GM21367 (cell line): ENCODE data around the gene TBC1D2B.

Experiments
- ATAC-seq: cut with Tn5 transposase; IDR thresholded peaks from one replicate; pipeline ENCODE4 v1.9.1; 2021; ENCODE audit not compliant: unreplicated experiment

The TBC1D2B gene

GRCh38 chr15:78057803-78058202 is 19.7 kb downstream of the TBC1D2B start:
- ATAC-seq = no peak

DNA sequence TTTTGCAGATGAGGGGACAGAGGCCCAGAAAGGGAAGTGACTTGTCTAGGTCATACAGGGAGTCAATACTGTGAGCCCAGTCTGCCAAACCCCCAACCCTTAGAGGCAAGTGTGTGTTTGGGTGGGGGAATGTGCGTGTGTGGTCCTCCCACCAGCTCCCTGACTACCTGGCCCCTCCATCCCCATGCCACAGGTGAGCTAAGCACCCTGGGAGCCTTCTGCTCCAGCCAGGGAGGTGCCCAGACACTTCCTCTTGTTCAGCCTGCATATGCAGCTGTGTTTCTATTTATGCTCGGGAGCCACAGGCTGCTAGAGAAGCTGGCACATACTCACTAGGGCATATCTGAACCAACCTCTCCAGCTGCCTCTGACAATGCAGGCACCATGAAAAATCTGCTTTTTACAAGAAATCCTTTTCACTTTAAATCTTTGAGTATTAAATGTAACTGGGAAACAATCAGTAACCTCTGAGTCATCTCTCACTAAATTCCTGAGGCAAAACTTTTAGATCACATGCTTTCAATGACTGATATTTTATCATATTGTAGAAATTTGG is 20.7 kb downstream of the TBC1D2B start:
- no peak for ATAC-seq

DNA sequence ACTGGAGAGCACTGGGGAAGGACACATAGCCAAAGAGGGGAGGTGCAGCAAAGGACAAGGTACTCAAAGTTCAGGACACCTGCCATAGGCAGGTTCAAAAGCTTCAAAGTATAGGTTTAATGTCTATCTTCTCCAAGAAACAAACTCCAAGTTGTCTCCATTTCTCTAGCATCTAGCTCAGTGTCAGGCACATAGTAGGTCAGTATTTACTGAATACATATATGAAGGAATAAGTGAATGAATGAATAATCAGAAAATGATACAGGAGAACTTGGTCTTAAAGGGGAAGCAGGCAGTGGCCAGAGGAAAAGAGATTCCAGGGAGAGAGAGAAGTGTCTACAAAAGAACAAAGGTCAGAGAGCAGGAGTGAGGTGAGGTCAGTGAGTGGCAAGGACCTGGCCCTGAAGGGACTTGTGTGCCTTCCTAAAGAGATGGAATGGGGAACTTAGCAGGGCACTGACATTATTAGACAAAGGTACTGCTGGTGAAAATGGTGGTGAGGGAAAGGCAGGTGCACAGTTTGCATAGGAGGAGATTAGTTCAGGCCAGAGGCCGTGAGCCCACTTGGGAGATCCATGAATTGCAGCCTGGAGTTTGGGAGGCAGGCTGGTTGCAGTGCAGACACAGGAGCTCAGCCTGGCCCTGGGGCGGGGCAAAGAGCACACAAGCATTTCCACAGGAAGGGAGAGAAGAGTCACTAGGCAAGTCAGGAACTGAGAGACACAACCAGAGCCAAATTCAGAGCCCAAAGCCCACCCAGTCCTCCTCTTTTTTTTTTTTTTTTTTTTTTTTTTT is 21.4 kb downstream of the TBC1D2B start:
- ATAC-seq = no peak

DNA sequence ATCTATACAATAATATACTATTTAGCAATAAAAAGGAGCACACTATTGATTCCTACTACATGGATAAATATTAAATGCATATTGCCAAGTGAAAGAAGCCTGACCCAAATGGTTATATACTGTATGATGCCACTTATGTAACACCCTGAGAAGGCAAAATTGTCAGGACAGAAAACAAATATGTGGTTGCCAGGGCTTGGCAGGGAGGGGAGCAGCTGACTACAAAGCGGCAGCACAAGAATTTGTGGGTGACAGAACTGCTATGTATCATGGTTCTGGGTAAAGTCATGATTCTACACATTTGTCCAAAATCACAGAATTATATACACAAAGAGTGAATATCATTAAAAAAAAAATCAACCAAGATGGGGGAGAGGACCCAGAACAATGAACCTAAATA is 22.5 kb downstream of the TBC1D2B start:
- no peak for ATAC-seq

DNA sequence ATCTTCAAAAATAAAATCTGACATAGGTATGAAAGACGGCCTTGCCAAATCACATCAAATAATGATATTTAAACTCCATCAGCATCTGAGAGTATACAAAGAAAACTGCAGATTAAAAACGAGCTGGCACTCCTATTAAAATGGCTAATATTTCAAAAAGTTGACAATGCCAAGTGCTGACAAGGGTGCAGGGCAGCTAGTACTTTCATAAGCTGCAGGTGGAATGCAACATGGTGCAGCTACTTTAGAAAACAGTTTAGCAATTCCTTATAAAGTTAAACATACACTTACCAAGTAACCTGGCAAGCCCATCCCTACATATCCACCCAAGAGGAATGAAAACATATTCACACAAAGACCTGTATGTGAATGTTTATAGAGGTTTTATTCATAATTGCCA is 23.0 kb downstream of the TBC1D2B start:
- no peak for ATAC-seq

DNA sequence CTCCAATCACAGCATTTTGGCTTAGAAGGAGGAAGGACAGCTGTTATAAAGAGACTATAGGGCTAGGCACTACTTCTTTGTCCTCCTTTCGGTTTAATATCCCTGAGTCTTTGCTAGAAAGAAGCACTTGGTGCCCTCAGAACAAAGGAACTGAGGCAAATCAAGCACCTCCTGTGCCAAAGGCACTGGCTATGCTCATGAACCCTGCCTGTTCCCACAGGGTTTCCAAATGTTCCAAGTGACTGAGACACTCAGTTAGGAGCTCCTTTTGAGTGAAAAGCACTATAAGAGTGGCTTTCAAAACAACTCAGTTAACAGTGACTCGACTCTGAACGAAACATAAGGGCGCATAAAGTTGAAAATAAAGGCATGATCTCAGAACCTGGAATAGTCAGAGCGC is 25.0 kb downstream of the TBC1D2B start:
- ATAC-seq = no peak

DNA sequence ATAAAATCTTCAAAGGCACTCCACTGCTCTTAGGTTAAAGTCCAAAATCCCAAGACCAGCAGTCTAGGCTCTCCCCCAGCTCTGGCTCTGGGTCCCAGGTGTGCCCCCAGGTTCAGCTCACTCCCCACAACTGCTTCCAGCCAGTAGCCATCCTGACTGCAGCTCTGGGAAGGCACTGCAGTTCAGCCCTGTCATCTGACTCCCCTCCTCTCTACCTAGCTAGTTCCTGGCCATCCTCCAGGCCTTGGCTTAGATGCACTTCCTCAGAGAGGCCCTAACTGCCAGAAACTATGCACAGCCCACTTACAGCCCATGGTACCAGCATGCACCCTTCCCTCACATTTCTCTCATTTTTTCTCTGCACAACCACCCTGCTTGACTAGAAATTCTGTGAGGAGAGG is 25.5 kb downstream of the TBC1D2B start:
- ATAC-seq = no peak

- no peak for ATAC-seq
Observed at GRCh38 chr15:78051596-78051995, 25.9 kb downstream of the TBC1D2B start.

- no peak for ATAC-seq
Observed at GRCh38 chr15:78050826-78051225, 26.7 kb downstream of the TBC1D2B start.

- ATAC-seq = no peak
Observed at GRCh38 chr15:78050441-78050809, 27.1 kb downstream of the TBC1D2B start.

DNA sequence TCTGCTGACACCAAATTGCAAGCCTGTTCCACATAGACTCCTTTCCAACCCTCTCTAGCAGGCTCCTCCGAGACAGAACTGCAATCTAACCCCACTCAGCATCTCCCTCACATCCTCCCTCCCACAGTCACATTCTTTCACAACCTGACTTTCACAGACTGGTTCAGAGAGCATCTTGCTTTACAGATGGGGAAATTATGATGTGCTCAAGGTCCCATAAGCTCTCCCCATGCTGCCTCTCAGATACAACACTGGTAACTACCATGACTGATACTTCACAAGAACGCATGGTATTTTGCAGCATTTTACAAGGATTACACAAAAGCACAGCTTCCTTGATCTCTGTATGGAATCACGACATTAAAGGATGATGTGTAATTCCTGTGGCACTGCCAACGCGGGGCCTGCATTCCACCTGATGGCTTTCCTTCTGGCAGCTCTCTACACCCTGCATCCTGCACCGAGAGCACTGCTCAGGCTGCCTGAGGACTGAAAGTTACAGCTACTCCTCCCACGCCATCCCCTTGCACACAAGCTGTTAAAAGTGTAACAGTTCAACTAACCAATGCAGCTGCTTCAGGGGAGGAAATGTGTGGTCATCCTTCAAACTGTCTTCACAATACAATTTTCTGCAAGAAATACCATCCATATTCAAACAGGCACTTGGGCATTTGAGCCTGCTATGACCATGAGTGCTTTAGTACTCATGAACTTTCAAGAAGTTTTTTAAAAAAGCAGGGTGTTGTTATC is 27.6 kb downstream of the TBC1D2B start:
- ATAC-seq = peak; percentile 64

- ATAC-seq = no peak
Observed at GRCh38 chr15:78048628-78048920, 28.9 kb downstream of the TBC1D2B start.

DNA sequence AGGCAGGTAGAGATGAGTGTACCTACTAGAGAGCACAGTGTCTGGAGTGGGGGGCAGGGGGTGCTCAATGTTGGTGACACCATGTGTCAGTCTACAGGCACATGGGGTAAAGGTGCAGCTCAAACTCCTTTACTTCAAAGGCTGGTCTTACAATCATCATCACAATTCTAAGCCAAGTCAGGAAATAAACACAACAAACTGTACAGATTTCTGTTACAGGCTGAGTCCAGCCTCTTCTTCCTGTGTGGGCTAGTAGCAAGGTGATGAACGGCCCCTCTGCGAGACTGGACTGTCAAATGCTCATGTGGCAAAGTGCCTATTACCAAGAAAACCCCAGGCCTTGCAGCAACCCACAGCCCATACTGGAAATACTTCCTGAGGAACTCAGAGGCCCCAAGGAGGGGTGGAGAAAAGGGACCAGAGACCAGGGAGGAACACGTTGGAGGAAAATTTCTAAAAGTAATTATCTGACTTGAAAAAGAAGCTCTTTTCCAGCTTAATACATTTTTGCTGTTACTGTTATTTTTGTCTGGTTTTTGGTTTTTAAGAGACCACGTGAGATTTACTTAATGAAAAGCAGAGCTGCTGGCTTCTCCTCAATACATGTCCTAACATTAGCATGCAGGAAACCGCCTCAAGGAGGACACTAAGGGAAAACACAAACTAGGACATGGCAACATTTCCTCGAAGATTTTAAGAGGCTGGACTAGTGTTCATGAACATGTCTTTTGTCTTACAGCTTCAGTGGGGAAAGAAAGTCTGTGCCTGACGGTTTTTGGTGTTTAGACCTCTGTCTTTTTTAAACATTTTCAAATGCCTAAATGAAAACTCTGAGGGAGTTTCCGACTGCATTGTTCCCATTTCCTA is 29.5 kb downstream of the TBC1D2B start:
- ATAC-seq = no peak

DNA sequence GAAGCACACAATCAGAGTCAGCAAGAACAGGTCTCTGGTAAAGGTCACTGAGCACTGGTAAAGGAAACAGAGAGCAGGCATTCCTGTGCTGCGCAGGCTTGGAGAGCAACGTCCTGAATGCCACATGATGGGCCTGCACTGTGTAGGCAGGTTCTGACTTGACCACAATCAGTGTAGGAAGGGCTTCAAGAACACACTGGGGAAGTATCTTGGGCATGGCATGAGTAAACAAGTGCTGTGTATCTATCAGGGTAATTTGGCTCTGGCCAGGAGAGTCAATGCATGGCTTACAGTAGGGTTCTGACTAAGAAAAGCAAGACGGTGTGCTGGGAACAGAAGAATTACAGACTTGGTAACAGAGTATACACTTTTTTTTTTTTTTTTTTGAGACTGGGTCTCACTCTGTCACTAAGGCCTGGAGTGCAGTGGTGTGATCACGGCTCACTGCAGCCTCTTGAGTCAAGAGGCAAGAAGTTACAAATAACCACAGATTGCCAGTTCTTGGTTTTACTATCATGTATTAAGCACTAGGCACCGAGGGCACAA is 30.6 kb downstream of the TBC1D2B start:
- ATAC-seq = no peak

GRCh38 chr15:78045189-78045588 is 32.3 kb downstream of the TBC1D2B start:
- ATAC-seq = no peak

- no peak for ATAC-seq
Observed at GRCh38 chr15:78044407-78045155, 32.9 kb downstream of the TBC1D2B start.

GRCh38 chr15:78041946-78042345 is 35.6 kb downstream of the TBC1D2B start:
- ATAC-seq = no peak

- no peak for ATAC-seq
Observed at GRCh38 chr15:78040653-78041244, 36.8 kb downstream of the TBC1D2B start.

DNA sequence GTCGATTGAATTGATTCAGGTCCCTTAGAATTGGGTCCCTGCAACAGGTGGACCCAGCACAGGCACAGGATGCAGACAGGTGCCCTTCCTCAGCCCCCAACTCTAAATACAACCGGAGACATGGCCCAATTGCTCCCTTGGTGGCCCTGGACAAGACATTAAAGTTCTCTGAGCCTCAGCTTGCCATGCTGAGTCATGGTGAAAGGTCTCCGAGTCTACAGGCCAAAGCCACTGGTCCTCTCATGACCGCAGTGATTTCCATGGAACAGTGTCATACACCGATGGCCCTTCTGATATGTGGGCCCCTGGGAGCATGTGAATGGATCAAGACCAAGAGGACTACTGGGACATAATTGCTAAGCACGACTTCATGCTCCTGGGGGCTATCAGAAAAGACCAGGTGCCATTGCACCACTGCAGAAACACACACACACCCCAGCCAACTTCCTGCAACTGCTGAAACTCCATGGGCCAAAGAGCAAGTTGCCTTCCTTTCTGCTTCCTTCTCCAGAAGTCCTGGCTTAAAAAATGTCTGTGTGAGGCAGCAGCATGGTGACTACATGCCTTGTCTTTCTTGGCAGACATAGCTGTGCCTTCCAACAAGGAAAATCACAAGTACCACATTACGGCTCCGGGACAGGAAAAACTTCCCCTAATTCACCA is 38.8 kb downstream of the TBC1D2B start:
- ATAC-seq = no peak
